Nephron (organoid): ENCODE results near the gene UVRAG.

Experiments
- H3K27ac Mint-ChIP-seq, 3 experiments: 2 replicates each; pipeline ENCODE4 v1.8.0; 2020; ENCODE audit warnings: mixed read lengths in 3 of 3, mild to moderate bottlenecking in 2 of 3, moderate library complexity in 1 of 3
- H3K27me3 Mint-ChIP-seq: 2 replicates; pipeline ENCODE4 v1.8.0; 2021; ENCODE audit warnings: low read depth, mild to moderate bottlenecking, moderate library complexity, mixed read lengths
- H3K36me3 Mint-ChIP-seq: 2 replicates; pipeline ENCODE4 v1.8.0; 2020; ENCODE audit warnings: low read depth, mixed read lengths
- H3K4me1 Mint-ChIP-seq: 2 replicates; pipeline ENCODE4 v1.8.0; 2020; ENCODE audit warnings: mixed read lengths
- H3K4me3 Mint-ChIP-seq, 3 experiments: 2 replicates each; pipeline ENCODE4 v1.8.0; 2020; ENCODE audit warnings: mild to moderate bottlenecking in 3 of 3, mixed read lengths in 3 of 3, moderate library complexity in 2 of 3
- H3K9me3 Mint-ChIP-seq: 2 replicates; pipeline ENCODE4 v1.8.0; 2020; ENCODE audit warnings: mixed read lengths
- CTCF ChIP-seq, 3 experiments: fragments of 200-600 bp; sonication (generic); IDR thresholded peaks; one replicate each; pipeline ENCODE4 v1.5.0; 2021; ENCODE audit warnings: antibody characterized with exemption in 3 of 3; ENCODE audit not compliant: unreplicated experiment in 3 of 3

The UVRAG gene

GRCh38 chr11:75814363-75814676 lies 690 bp upstream of the UVRAG start:
- Mint-ChIP-seq H3K4me1 (no peaks in the 10 kb centered on the region), H3K4me3 (peak overlapping the region; percentile 89 to 91 (median 90)), H3K36me3 (no peaks in the 10 kb centered on the region), H3K9me3 (no peaks in the 10 kb centered on the region), H3K27ac (peak overlapping the region; percentile 66 to 94 (median 80)), H3K27me3 (no peaks in the 10 kb centered on the region)
- no peak for TF ChIP-seq CTCF (IDR thresholded peaks at IDR 0.05; ENCODE audit: unreplicated experiment in 3 of 3)

- Mint-ChIP-seq H3K9me3 (no peaks in the 10 kb centered on the region), H3K27ac (peak overlapping the region; percentile 66 to 94 (median 80)), H3K36me3 (no peaks in the 10 kb centered on the region), H3K27me3 (no peaks in the 10 kb centered on the region), H3K4me1 (no peaks in the 10 kb centered on the region), H3K4me3 (peak overlapping the region; percentile 89 to 91 (median 90))
- no peak for TF ChIP-seq CTCF (IDR thresholded peaks at IDR 0.05; ENCODE audit: unreplicated experiment in 3 of 3)
These were observed 547 bp downstream of the UVRAG start for GRCh38 chr11:75815345-75816168.

- Mint-ChIP-seq H3K4me3 (no peak overlapping the region), H3K9me3 (no peaks in the 10 kb centered on the region), H3K27ac (no peak overlapping the region), H3K36me3 (peaks cover 4% of the 10 kb centered on the region), H3K27me3 (no peaks in the 10 kb centered on the region), H3K4me1 (no peaks in the 10 kb centered on the region)
- TF ChIP-seq CTCF (IDR thresholded peaks at IDR 0.05; ENCODE audit: unreplicated experiment in 3 of 3), result no peak
These were observed 1.7 kb downstream of the UVRAG start for GRCh38 chr11:75816561-75817239.

- Mint-ChIP-seq H3K27ac (no peak overlapping the region), H3K4me1 (peaks cover 4% of the 10 kb centered on the region), H3K4me3 (no peak overlapping the region), H3K27me3 (no peaks in the 10 kb centered on the region), H3K9me3 (no peaks in the 10 kb centered on the region), H3K36me3 (peaks cover 8% of the 10 kb centered on the region)
- TF ChIP-seq CTCF (IDR thresholded peaks at IDR 0.05; ENCODE audit: unreplicated experiment in 3 of 3), result no peak
These were observed 5.6 kb downstream of the UVRAG start for GRCh38 chr11:75820645-75821044.

GRCh38 chr11:75821202-75821601 lies 6.2 kb downstream of the UVRAG start:
- H3K27ac Mint-ChIP-seq, result peak overlapping the region in 1 of 3 experiments; percentile 6
- peaks cover 4% of the 10 kb centered on the region for H3K4me1 Mint-ChIP-seq
- no peaks in the 10 kb centered on the region for H3K27me3 Mint-ChIP-seq
- TF ChIP-seq CTCF (IDR thresholded peaks at IDR 0.05; ENCODE audit: unreplicated experiment in 3 of 3), result no peak
- no peak overlapping the region for H3K4me3 Mint-ChIP-seq
- H3K9me3 Mint-ChIP-seq, result no peaks in the 10 kb centered on the region
- peaks cover 8% of the 10 kb centered on the region for H3K36me3 Mint-ChIP-seq
